ENCODE measurements around the gene ANTXRL. TPM values are rescaled to one million over a fixed set of nuclear protein-coding genes. Genes with fewer than 3 reads are reported as not detected.

Gene ANTXRL
- total and polyA plus RNA-seq, 12 donors = 0.22 to 6.3 (median 0.49) TPM; not detected in 7

GRCh38 chr10:46285966-46286620 lies 704 bp upstream of the ANTXRL start:
- TF ChIP-seq CTCF (IDR thresholded peaks at IDR 0.05) = no peak
- Histone ChIP-seq H3K27me3 (peaks cover 0 to 6% (median 0%) of the 10 kb centered on the region in 7 donors), H3K4me1 (peaks cover 0 to 28% (median 14%) of the 10 kb centered on the region in 9 donors), H3K9me3 (no peaks in the 10 kb centered on the region), H3K27ac (no peak overlapping the region), H3K4me3 (no peak overlapping the region), H3K36me3 (no peaks in the 10 kb centered on the region)
- intact Hi-C loops (cut with DNase I) = no loop called here
- ATAC-seq = no peak
- 86 to 88% methylated on average over 5 of the region's 5 CpGs for WGBS, 2 donors
- DNase-seq = no peak

- no peaks in the 10 kb centered on the region for H3K27me3 ChIP-seq
- peaks cover 0 to 34% (median 10%) of the 10 kb centered on the region in 9 donors for H3K4me1 ChIP-seq
- no peaks in the 10 kb centered on the region for H3K9me3 ChIP-seq
- DNase-seq (no peak), ATAC-seq (no peak)
- no peak overlapping the region for H3K4me3 ChIP-seq
- H3K27ac ChIP-seq = no peak overlapping the region
- 95 to 96% methylated on average over 7 of the region's 7 CpGs for WGBS, 2 donors
- intact Hi-C loops (cut with DNase I) = no loop called here
- no peak for TF ChIP-seq CTCF (IDR thresholded peaks at IDR 0.05)
- no peaks in the 10 kb centered on the region for H3K36me3 ChIP-seq
Measured at GRCh38 chr10:46287846-46288477, 1.2 kb downstream of the ANTXRL start.

- intact Hi-C loops (cut with DNase I) = no loop called here
- WGBS, 2 donors = 94 to 95% methylated on average over 6 of the region's 6 CpGs
Measured at GRCh38 chr10:46288601-46289206, 1.9 kb downstream of the ANTXRL start.

More at GRCh38 chr10:46288601-46289206, 1.9 kb downstream of the ANTXRL start:
- H3K36me3 ChIP-seq = no peaks in the 10 kb centered on the region
- H3K4me1 ChIP-seq = peaks cover 0 to 27% (median 10%) of the 10 kb centered on the region in 9 donors
- ATAC-seq (no peak), DNase-seq (no peak)
- no peaks in the 10 kb centered on the region for H3K9me3 ChIP-seq
- H3K4me3 ChIP-seq = no peak overlapping the region
- no peak for TF ChIP-seq CTCF (IDR thresholded peaks at IDR 0.05)
- H3K27ac ChIP-seq = no peak overlapping the region
- no peaks in the 10 kb centered on the region for H3K27me3 ChIP-seq

All from heart right ventricle (tissue), 16 donors.